Activated CD4-positive, alpha-beta T cell treated with anti-CD3 and anti-CD28 coated beads, Interleukin-2, amount 50 U/mL, for 16 hours (primary cell): ENCODE results near the gene PRKAA1.
"Not testable (repeated sequence)": the region's sequence is repeated elsewhere in the genome, so short reads cannot be mapped to it uniquely, and the experiment has no call there.

Experiments
- DNase-seq: peaks from one replicate; pipeline ENCODE4 v3.0.0-alpha.2; 2020

PRKAA1 gene

DNA sequence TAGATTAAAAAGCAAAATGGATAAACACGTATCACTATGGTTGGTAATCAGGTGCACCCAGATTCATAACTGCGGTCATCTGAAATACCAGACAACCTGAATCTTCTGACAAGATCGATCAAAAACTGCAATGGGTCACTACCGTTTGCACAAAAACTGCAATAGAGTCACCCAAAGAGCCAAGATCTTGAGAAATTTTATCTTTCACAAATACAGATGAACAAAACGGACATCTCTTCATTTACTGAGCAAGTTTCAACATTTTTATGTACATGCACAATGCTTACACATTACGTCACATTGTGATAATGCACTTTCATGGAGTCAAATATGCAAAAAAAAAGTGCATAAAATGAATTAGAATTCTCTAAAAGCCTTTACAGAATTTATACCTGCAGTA is 18.6 kb downstream of the PRKAA1 start:
- no peak for DNase-seq

DNA sequence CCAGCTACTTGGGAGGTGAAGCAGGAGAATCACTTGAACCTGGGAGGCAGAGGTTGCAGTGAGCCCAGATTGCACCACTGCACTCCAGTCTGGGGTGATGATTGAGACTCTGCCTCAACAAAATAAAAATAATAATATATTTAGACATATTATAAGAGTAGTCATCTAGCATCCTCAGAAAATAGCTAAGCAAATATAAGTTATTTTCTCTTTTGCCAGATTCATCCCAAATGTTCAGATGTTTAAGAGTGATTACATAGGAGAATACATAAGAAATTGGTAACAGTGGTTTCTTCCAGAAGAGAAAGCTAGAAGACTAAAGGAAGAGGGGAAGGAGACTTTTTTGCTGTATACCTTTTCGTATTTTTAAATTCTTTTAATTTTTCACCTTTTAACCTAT is 20.0 kb downstream of the PRKAA1 start:
- DNase-seq: no peak

DNA sequence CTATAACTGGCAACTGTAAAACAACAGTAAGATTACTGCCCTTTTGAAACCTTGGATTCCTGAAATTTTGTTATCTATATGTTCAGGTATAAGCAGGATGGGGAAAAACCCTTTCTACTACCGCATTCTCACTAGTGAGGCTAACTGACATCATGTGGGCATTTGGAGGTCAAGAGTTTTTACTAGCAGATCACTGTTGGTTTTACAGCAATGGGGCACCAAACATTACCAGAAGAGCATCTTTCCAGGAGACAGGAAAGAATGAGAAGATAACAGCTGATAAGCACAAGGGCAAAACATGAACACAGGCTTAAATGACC is 21.6 kb downstream of the PRKAA1 start:
- DNase-seq: no peak

DNA sequence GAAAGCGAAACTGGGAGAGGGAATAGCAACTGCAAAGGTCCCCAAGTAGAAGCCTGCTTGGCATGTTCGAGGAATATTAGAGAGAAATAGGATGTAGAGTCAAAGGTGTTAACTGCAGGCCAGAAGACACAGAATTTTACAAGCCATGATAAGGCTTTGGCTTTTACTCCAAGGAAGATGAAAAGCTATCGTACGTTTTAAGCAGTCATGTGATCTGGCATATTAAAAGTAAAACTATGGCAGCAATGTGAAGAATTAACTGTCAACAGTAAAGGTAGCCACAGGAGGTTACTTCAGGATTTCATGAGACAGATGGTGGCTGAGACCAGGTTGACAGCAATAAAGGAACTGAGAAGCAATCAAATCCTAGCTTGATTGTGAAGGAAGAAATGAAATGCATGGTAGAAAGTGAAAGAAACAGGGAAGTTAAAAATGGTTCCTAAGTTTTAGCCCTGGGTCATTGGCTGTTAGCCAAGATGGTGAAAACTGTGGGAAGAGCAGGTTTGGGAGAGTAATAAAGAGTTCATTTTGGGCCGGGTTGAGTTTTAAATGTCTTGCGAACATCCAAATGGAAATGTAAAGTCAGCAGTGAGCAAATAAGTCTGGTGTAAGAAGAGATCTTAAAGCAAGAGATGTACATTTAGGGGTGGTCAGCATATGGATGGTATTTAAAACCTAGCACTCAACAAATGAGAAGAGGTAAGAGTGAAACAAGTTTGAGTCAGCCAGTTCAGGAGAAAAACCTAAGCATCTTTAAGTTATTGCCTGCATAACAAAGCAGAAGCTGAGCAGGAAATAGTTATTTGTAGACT is 22.1 kb downstream of the PRKAA1 start:
- DNase-seq: no peak

DNA sequence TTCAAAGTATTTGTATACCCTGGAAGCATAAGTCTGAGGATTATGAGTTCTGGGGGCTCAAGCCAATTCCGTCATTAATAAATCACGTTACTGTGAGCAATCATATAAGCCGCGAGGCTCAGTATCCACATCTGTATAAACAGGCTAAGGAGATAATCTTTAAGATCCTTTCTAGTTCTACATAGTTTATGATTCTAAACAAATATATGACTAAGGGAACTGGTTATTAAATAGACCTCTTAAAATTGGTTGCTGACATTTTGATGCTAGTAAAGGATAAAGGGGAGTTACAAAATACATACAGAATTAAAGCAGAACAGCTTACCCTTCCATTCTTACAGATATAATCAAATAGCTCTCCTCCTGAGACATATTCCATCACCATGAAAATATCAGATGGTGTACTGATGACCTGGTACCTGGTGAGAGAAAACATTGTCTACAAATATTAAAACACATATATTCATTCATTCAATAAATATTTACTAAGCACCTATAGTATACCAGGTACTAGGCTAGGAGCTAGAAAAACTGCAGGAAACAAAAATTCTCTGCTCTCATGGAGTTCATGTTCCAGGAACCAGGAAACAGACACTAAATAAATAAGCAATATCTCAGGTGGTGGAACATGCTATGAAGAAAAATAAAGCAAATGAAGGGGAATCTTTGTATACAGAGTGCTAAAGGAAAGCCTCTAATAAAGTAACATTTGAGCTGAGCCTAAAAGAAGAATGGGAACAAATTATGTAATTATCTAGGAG is 22.9 kb downstream of the PRKAA1 start:
- DNase-seq: no peak

DNA sequence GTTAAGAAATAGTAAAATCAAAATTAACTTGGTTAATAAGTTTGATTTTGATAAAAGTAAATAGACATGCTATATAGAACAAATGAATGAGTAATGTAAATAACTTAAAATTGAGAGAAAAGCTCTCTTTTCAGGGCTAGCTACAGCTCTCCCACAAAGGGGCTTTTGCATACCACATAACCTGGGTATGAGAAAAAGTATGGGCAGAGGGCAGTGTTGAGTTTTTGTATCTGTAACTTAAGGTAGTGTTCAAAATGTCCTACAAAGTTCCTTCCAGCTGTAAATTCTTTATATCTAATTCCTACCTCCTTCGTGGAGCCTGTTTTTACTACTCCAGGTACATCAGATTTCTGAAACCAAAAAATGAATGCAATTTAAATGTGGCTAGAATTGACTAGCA is 23.6 kb downstream of the PRKAA1 start:
- no peak for DNase-seq

DNA sequence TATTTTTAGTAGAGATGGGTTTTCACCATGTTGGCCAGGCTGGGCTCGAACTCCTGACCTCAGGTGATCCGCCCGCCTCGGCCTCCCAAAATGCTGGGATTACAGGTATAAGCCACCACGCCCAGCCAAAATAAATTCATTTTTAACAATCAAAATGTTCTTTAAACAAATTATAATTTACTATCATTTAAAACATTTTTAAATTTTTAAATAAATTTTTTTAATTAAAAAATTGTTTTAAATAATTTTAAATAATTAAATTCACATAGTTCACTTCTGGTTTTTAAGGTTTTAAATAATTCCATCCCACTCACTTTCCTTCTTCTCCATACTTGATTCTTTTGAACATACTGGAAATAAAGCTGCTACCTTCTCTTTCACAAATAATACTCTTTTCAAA is 27.4 kb downstream of the PRKAA1 start:
- no peak for DNase-seq

DNA sequence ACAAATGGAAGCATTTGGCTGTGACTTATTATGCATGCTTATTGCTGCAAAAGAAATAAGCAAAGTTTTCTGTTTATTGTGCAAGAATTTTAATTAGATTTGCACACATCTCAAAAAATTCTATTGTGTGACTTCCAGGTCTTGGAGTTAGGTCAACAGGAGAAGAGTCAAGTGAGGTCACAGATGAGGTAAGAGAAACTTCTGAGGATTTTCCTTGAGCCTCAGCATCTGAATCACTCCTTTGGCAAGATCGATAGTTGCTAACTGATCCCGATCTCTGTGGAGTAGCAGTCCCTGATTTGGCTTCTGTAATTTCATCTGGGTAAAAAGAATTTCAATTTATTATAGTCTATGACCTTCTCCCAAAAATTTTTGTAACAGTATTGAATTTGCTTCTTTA is 35.5 kb downstream of the PRKAA1 start:
- DNase-seq: no peak

DNA sequence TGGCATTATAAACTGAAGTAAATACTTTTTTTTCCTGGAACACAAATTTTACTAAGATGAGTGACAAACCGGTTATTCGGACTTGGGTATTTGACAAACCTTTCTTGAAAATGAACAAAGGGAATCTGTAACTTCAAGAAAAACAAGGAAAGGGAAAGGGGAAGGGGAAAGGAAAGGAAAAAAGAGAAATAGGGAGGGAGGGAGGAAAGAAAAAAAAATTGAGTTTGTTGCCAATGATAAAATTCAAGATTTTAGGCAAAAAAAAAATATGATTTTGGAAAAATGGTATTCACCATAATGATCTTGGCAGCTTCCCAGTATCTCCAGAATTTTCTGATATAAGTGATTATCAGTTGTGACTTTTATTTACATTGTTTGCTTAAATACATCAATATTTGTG is 40.8 kb downstream of the PRKAA1 start:
- DNase-seq: no peak

DNA sequence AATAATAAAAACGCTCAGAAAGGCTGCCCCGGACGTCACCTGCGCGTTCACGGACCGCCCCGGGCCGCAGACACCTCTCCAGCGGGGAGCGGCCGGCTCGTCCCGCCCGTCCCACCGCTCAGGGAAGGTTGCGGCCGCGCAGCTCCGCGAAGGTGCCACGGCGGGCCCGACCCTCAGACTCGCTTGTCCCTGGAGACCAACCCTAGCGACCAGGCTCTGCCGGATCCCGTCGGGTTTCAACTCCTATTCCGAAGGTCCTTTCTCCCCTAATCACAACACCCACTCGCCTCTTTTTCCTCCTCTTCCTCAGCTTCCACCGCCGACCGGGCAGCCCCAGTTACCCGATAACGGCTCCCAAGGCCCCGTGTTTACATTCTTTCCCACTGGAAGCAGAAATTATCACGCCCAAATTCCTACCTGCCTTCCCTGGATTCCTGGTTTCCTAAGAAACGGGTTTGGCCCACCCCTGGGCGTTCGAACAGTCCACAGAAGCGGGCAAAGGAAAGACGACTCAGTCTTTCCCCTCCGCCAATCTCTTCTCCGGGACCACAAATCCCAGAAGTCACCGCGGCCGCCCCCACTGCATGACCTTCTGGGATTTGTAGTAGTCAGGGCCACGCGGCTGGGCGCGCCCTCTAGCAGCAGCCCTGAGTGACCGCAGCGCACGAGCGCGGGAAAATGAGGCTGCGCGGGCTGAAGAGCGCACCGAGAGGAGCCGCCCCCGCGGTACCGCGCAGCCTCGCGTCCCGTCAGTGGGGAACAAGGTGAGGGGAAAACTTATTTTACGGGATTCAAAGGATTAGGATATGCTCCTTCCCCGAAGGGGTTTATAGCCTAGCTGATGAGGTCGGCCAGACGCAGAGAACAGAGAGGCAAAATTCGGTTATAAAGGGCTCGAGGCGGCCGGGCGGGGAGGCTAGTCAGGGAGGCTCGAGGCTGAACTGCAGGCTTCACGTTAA is 42.5 kb downstream of the PRKAA1 start, which contains the start of gene TTC33:
TTC33 (minus strand) TSS at position 555 of the 959 bp plus-strand sequence. CDS start 8,943 bp downstream, outside the sequence.
- peak; percentile 97 for DNase-seq

DNA sequence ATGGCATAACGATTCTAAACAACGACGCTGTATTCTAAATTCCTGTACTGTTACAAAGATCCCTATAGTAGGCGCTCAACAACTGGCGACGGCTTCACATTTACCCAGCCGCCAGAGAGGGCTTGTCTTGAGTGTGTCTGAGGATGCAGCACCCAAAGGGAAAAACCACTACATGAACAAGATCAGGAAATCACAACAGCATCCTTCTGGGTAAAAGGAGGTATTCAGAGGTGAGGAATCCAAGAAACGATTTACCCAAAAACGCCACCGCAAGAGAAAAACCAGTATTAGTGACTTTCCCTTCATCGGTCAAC is 43.1 kb downstream of the PRKAA1 start:
- peak; percentile 80 for DNase-seq

DNA sequence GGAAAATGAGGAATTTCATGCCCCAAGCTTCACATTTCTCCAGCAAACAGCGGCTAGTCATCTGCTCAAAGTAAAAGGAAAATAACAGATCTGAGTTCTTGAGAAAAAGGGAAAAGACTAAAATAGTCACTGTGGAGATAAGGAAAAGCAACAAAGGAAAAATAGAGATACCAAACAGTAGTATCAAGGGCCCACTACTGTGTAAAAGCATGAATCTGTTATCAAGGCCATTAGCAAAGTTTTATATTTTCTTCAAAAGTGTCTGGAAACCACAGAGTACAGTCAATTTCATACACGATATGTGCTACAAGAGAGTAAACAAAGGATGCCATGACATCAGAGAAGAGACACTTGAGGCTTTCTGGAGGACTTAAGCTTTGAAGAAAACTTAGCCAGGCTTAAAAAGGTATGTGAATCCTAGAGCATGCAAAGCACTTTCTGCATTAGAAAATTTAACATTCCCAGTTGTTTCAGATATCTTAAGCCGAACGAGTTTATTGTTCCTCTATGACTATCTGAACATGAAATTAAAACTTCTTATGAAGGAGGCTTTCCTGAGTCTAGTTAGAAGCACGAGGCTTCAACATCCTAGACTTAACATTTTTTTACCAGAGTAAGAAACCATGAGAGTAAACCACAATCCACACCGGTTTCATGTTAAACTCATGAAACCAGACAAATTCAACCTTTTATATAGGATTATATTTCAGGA is 43.6 kb downstream of the PRKAA1 start:
- peak; percentile 51 for DNase-seq

DNA sequence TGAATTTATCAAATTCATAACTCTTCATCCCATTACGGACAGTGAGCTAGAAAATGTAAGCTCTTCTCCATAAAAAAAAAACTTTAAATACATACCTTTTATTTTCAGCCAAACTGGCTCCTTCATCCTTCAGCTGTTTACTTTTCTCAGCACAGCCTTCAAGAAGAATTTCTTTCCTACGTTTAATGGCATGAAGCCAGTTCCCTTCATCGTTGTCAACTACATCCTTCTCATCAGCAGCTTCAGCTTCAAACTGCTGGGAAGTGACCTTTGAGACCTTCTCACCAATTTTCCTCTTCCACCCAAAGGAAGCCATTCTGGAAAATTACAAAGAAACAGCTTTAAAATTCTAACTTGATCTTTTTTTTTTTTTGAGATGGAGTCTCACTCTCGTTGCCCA is 51.5 kb downstream of the PRKAA1 start:
- DNase-seq: no peak

DNA sequence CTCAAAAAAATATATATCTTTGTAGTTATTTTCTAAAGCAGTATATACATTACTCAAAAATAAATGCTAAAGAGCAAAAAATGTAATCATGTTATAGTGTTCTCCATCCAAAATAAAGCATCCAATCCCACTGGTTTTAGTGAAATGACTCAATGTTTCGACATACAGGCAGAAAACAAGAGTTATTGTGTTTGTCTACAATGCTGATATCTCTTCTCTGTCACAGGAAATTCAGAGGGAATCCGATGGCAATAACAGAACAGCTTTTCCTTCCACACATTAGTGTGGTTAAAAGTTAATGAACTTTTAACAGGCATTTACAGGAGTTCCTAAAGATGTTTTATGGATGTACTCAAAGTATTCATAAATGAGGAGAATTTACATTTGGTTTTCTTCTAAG is 54.4 kb downstream of the PRKAA1 start:
- no peak for DNase-seq

DNA sequence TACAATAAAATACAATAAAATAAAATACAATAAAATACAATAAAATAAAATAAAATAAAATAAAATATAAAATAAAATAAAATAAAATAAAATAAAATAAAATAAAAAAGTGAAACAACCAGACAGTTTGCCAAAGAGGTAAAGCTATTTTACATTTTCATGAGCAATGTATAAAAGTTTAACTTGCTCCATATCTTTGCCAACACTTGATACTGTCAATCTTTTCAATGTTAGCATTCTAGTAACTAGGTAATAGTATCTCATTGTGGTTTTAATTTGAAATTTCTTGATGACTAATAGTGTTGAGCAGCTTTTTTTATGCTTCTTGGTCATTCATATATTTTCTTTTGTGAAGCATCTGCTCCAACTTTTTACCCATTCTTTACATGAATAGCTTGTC is 59.7 kb downstream of the PRKAA1 start:
- DNase-seq: no peak

DNA sequence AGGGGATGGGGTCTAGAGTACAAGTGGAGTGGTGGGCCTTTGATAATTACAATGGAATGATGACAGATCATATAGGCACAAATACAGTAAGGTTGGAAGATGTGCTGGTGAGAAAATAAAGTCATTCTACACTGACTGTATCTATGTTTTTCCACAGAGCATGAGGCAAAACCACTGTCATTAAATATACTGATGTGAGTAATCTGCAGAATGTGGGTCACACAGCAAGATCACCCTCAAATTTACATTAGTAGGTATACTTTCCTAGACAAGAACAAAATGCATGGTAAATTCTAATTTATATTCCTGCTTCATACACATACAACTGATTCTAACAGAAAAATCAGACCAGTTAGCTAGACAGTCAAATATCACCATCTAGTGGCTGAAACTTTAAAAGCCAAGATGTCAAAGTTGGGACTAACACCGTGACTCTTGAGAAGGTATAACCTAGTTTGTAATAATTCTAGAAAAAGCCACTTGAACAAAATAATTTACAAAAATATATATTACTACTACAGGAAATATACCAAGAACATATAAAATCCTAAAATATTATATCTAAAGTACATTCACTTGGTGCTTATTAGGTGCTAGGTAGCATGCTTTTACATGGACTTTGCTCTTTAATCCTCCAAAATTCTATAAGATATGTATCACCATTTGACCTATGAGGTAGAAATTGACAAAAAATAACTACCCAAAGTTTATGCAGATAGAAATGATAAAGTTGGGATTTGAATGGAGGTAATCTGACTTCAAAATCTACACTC is 61.9 kb downstream of the PRKAA1 start:
- peak; percentile 71 for DNase-seq

DNA sequence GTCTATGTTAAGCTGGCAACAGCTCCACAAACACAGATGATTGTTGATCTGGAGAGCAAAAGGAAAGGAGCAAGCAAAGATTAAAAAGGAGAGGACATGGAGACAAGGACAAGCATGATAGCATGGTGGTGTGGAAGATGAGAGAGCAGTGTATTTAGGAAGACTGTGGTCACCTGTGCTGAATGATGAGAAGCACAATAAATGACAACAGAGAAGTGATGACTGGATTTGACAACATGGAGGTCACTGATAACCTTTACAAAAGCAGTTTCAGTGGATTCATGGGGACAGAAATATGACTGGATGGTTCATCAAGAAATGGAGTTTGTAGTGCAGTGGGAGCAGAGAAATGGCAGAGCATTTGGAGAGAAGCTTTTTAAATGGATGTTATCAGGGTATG is 62.6 kb downstream of the PRKAA1 start:
- DNase-seq: no peak

DNA sequence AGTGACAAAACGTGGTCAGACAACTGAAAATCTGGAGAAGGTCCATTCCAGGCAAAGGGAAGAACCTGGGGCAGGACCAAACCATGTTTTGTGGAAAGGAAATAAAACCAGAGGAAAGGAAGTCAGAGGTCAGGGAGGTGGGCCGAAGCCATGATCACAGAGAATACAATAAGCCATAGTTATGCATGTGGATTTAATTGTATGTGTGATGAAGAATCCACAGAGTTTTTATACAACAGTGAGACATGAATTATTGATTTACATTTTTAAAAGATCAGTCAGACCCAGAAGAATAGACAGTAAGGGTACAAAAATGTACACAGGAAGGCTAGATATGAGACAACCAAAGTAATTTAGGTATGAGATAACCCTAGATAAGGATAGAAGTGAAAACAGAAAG is 63.2 kb downstream of the PRKAA1 start:
- DNase-seq: peak; percentile 30

DNA sequence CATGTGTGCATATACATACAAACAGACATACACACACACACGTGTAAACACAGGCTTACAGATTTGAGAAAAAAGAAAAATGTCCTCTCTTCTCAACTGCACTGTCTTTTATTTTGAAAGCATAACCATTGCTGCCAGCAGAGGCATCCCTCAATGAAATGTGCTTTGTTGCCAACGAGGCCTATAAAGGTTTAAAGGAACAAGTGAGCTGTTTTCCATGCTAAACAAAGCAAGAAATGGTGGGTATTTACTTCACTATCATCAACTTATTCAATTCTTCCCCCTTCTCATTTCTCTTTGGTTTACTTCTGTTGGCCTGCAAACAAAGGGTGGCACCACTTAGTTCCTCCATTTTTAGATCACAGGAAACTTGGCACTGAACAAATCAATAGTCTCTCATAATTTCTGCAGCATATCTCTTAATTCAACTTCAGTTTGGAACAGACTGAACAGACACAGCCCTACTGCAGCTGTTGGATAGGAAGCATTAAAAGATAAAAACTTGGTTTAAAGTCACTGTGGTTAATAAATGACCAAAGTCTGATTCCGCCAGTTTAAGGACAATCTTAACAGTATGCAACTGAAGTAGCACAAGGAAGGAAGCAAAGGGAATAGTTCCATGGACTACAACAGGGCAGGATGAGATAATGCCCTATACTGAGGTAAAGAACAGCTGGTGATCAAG is 64.2 kb downstream of the PRKAA1 start:
- DNase-seq: no peak

DNA sequence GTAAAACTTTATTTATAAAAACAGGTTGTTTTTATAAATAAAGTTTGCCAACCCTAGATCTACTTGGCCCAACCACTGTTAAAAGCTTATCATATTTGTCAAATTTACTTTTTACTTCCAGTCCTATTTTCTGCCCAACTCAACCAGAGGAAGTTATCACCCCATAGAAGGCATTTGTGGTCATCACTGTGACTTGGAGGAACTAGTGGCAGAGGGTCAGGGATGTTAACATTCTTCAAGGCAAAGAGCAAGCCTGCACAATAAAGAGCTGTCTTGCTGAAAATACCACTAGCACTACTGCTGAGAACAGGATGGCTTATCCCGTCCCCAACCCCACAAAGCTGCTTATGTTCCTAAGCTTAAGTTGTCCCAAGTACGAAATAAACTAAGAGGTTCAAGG is 64.7 kb downstream of the PRKAA1 start:
- DNase-seq: no peak

DNA sequence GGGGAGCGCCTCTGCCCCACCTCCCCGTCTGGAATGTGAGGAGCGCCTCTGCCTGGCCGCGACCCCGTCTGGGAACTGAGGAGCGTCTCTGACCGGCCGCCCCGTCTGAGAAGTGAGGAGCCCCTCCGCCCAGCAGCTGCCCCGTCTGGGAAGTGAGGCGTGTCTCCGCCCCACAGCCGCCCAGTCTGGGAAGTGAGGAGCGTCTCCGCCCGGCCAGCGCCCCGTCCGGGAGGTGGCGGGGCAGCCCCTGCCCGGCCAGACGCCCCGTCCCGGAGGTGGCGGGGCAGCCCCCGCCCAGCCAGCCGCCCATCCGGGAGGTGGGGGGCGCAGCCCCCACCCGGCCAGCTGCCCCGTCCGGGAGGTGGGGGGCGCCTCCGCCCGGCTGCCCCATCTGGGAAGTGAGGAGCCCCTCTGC is 75.7 kb downstream of the PRKAA1 start:
- DNase-seq: not testable (repeated sequence)
